ENCODE data around the gene MINDY4.
A peak's percentile ranks its signal among the peaks of the same experiment; 100 is the strongest.

MINDY4 gene

DNA sequence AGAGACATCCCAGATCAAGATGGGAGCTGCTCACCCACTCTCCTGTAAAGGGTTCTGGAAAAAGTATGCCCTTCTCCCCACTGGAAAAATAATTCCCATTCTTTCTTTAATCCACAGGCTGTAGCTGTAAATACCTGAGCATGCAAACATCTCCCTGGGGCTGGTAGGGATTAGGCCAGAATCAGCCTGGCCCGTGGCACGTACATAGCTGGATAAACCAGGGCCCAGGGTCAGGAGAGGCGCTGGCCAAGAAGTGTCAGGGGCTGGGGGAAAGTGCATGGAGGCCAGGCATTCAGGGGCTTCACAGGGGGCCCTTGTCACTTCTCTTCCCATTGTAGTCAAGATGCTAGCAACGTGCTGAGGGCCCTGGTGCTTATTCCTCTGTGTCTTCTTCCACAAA is 109.7 kb downstream of the MINDY4 start:
- no peak for DNase-seq

DNA sequence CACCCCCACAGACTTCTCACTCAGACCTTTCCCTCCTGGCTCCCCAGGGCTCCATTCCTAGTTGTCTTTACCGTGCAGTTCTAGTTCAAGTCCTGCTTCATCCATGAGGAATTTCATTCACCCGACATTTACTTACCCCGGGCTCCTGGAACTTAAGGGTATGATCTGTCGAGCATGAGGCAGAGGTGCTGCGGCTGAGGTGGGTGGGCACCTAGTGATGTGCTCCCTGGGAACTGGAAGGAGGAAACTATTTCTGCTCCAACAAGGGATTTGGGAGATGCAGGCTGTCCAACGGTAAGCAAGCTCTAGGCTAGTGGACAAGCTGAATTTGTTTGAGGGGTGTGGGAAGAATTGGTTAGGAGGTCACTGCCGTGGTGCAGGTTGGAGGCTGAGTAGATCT is 110.2 kb downstream of the MINDY4 start:
- no peak for DNase-seq

DNA sequence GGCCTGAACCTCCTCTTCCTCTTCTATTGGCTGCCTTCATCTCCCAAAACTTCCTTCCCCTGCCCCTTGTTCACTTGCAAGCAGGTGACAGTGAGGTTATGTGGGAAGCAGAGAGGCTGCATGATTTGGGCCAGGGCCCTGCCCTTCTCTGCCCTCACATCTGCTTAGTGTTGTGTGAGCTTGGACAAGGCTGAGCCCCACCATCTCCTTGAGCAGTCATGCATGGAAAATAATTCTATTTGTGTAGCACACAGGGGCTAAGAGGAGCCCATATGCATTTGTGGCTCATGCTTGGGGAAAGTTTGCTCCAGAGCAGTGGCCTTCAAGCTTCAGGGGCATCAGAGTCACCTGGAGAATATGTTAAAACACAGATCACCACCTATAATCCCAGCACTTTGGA is 113.7 kb downstream of the MINDY4 start:
- no peak for DNase-seq

DNA sequence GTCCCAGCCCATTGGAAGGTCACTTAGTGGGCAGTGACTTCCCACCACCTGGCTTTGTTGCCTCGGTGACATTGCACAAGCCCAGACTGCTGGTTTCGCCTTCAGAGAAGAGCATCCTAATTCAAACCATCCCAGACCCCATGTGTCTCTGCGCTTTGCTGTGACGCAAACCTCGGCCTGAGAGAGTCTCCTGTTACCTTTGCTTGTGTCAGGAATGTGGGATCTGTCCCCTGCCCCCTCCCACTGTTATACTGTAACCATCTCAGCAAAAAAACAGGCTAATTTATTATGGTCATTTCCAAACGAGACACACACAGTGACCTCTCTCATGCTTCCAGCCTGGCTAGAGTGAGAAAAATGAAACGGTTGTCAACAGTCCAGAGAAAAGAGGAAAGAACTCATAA is 115.4 kb downstream of the MINDY4 start:
- DNase-seq, result no peak

DNA sequence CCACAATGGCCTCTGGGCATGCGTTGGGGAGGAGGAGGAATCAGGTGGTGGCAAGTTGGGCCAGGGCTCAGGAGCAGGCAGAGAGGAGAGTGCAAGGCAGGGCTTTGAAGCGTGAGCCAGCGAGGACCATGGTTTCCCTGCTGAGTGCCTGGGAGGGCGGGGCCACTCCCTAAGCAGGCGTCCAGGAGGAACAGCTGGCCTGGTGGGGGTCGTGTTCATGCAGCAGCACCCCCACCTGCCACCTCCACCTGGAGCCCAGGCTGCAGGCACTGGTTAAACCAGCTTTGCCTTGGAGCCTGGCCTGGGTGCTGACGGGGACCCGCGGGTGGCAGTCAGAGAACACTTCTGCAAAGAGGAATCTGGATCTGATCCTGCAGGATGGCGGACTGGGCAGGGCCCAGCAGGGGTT is 116.3 kb downstream of the MINDY4 start:
- peak; percentile 26 for DNase-seq

DNA sequence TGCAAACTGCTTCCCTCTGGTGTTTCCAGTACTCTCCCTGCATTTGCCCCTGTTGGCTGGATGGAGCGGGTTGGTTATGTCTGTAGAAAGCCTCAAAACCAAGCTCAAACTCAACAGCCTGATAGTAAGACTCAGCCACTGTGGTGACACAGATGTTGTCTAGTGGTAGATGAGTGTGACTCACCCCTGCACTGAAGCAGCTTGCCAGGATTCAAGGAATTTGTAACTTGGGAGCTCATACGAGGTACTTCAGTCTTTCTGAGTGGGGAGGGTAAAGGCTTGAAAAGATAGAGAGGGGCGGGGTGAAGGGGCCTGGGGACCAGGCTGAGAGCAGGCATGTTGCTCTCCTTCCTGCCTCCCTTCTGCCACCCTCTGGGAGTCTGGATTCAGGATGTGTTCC is 117.5 kb downstream of the MINDY4 start:
- DNase-seq, result peak; percentile 79

- no peak for DNase-seq
These were observed 119.0 kb downstream of the MINDY4 start for GRCh38 chr7:30890226-30890625.

- DNase-seq, result no peak
These were observed 122.1 kb downstream of the MINDY4 start for GRCh38 chr7:30893357-30893756.

DNA sequence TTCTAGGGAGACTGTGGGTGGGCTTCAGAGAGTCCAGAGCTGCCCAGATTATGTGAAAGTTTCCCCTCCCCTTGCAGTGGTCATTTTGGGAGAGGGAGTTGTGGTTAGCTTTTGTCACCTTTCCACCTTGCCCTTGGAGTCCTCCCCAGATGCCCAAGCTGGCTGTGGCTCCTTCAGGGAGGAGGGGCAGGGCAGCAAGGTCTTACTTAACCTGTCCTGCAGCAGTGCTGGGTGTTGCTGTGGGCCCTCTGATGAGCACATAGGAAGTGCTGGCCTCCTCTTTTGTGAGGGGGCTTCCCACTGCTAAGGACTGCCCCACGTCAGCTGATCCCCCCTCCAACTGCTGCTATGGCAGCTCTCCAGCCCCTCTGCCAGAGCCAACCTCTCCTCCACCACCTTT is 122.8 kb downstream of the MINDY4 start:
- DNase-seq, result no peak

DNA sequence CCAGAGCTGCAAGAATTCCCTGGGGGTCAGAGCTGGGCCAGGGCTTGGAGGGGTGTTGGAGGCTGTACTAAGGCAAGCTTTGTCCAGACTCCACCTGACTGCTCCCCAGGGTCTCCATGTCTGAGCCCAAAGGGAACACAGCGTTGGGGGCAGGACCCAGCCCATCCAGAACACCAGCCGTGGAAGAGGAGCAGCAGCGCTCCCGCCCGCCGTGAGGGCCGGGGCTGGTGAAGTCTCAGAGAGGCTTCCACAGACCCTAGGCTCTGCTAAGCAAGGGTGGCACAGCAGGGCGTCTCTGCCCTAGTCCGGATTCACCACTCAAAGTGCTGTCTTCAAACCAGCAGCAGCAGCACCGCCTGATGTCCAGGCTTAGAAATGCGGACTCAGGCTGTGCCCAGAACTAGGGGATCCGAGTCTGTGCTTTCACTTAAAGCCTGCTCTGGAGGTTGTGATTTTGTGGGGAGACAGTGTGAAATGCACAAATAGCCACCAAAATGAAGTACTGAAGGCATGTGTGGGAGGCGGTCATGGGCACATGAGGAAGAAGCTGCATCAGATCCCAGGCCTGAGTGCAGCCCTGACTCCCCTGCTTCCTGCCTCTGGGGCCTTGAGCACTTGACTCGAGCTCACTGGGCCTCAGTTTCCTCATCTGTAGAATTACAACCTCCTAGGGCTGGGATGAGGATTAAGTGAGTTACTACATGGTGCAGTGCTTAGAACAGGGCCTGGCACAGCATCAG is 123.8 kb downstream of the MINDY4 start:
- DNase-seq, result no peak

DNA sequence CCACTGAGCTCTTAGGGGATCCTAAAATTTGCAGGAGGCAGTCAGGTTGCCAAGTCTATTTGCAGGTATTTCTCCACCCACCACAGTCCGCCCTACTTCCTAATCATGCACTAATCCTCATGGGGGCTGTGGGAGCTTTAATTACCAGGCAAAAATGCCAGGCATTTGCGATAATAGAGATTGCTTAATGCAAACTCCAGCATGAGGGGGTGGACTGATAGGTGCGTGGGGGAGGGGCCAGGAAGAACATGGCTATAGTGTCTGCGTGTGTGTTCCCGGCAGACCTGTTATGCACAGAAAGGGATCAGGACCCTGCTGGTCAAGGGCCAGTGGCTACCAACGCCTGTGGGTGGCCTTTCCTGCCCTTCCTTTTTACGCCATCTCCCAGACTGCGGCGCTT is 124.8 kb downstream of the MINDY4 start:
- DNase-seq, result no peak

DNA sequence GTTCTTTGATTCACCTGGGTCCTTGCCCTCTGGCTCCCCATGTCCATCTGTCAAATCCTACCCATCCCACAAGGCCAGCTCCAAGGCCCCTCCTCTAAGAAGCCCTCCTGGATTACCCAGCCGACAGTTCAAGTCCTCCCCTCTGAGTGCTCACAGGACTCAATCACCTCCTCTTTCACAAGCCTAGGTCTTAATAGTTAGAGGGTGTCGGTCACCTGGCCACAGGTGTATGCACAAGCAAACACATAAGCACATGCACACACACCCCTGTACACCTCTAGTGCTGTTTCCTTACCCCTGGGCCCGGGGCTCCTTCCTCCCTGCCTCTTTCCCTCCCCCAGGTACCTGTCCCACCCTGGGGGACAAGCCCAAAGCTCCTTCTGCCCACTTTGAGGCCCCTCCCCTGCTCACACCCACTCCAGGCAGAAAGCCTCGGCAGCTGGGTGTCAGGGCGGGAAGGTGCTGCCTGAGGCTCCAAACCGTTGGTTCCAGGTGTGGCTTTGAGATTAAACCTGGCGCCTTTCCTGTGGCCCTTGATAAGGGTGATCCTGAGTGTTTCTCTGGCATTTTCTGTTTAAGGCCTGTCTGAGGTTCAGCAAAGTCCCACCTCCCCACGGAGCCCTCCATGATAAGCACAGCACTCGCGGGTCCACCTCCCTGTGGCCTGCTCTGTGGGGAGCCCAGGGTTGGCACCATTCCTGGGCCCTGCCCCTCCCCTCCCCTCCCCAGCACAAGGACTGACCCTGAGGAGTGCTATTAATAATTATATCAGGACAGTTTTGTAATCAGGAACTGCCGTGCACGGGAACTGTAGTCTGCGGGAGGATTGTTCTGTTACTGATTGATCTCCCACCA is 125.8 kb downstream of the MINDY4 start:
- no peak for DNase-seq

DNA sequence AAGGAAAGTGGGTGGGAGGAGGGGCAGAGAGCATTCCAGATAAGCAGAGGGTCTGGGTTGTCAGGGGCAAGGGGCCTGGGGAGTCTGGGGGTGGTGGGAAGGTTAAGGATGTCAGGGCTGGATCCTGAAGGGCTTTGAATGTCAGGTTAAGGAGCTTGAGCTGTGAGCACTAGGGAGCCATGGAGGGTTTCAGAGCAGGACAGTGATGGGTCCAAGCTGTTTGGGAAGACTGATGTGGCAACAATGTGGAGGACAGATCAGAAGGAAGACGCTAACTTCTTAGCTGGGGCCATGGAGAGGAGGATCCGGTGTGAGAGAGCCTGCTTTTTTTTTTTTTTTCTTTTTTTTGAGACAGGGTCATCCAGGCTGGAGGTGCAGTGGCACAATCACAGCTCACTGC is 126.6 kb downstream of the MINDY4 start:
- no peak for DNase-seq

- DNase-seq, result no peak
These were observed 127.2 kb downstream of the MINDY4 start for GRCh38 chr7:30898411-30898810.

DNA sequence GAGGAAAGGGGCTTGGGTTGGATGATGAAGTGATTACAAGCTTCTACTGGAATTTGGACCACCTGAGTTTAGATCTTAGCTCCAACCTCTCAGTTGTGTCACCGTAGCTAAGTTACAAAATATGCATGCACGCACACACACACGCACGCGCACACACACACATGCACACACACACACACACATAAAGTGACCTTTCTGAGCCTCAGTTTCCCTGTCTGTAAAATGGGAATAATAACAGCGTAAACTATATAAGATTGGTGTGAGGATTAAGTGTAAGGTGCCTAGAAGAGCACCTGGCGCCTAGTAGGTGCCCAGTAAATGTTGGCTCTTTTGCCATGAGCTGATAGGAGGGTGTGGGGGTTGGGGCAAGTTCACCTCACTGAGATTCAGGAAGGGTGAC is 127.8 kb downstream of the MINDY4 start:
- no peak for DNase-seq

DNA sequence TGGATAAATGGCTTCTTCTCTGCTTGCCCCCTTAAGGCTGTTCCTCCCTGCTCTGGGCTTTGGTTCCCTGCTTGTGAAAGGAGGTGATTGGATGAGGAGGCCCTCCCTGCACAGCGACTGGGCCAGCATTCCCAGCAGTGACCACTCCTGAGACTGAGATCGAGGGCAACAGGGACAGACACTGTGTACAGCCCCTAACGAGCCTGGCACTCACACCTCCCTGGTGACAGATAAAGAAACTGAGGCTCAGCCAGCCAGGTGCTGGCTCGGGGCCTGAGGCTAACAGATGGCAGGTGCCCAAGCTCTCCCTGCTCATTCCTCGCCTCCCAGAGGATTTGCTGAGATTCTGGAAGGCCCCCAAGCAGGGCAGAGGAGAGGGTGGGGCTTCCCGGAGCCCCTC is 128.4 kb downstream of the MINDY4 start:
- DNase-seq, result no peak

- no peak for DNase-seq
These were observed 128.8 kb downstream of the MINDY4 start for GRCh38 chr7:30900053-30900452.

- DNase-seq, result no peak
These were observed 129.7 kb downstream of the MINDY4 start for GRCh38 chr7:30900803-30901362.

DNA sequence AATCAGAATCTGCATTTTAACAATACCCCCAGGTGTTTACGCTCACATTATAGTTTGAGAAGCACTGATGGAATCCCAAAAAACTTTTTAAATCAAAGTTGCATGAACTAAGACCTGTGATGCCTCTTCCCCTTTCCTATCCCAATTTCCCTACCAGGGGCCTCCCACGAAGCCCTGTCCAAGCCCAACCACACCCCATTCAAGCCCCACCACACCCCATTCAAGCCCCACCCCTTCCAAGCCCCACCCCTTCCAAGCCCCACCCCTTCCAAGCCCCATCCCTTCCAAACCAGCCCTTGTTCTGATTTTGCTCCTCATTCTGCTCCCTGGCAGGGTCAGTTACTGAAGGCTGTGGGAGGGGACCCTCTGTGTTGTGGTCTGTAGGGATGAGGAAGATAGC is 130.6 kb downstream of the MINDY4 start:
- DNase-seq, result no peak

GRCh38 chr7:30902466-30902865 is 131.2 kb downstream of the MINDY4 start:
- no peak for DNase-seq

DNA sequence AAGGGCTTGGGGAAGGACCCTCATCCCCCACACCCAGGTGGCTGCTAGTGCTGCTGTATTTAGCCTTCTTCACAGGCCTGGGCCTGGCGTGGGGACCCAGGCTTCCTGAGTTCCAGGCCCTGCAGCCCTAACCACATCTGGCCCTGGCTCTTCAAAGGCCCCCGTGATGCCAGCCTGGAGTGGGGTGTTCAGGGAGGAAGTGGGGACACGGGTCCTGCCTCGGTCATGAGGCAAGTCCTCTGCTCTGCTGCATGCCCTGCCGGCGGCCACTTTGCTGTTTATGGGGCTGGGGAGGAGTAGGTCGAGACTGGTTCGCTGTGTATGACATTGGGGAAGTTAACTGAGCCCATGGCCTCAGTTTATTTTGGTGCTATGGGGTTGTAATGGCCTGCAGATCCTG is 131.9 kb downstream of the MINDY4 start:
- DNase-seq, result no peak

DNA sequence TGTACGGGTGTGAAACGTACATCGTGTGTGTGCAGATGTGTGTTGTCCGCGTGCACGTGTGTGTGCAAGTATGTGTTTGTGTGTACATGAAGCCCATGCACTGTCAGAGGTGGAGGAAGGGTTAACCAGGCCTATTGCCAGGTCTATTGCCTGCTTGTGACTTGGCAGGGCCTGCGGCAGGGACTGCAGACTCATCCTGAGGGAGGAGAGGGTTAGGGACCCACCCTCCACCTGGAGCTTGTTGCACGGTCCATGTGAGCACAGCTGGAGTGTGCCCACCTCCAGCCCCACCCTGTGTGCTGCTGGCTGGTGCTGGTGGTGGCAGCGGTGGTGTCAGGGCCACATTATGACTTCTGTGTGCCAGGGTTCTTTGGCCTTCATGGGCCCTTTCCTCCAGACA is 133.3 kb downstream of the MINDY4 start:
- no peak for DNase-seq

- DNase-seq, result no peak
These were observed 134.1 kb downstream of the MINDY4 start for GRCh38 chr7:30905078-30906012.
